ENCODE measurements around the gene B3GNT7.

- no peak for TF ChIP-seq CTCF (conservative IDR thresholded peaks at IDR 0.05; ENCODE audit: low read length)
- TF ChIP-seq EZH2phosphoT487 (IDR thresholded peaks at IDR 0.05; ENCODE audit: borderline replicate concordance, low read depth, low read length), result no peak
Measured at GRCh38 chr2:231371430-231372054, 24.0 kb upstream of the B3GNT7 start.
